Measurements from ENCODE around the gene TMC2. TPM values are rescaled to one million over a fixed set of nuclear protein-coding genes. Genes with fewer than 3 reads are reported as not detected.
A peak's percentile ranks its signal among the peaks of the same experiment; 100 is the strongest.

The TMC2 gene
- total RNA-seq, 1 donor, result not detected

- no peak for TF ChIP-seq CTCF (IDR thresholded peaks at IDR 0.05; ENCODE audit: insufficient read depth, low read length)
- DNase-seq (ENCODE audit: low read depth), result no peak
- no peak overlapping the region for H3K4me3 ChIP-seq (ENCODE audit: low read depth, low read length)
Measured at GRCh38 chr20:2657674-2658073, 121.3 kb downstream of the TMC2 start.

GRCh38 chr20:2658414-2659354 is 122.3 kb downstream of the TMC2 start:
- no peak for DNase-seq (ENCODE audit: low read depth)
- no peak overlapping the region for H3K4me3 ChIP-seq (ENCODE audit: low read depth, low read length)
- no peak for TF ChIP-seq CTCF (IDR thresholded peaks at IDR 0.05; ENCODE audit: insufficient read depth, low read length)

GRCh38 chr20:2659547-2659946 is 123.2 kb downstream of the TMC2 start:
- no peak overlapping the region for H3K4me3 ChIP-seq (ENCODE audit: low read depth, low read length)
- TF ChIP-seq CTCF (IDR thresholded peaks at IDR 0.05; ENCODE audit: insufficient read depth, low read length), result no peak
- no peak for DNase-seq (ENCODE audit: low read depth)

- H3K4me3 ChIP-seq (ENCODE audit: low read depth, low read length), result peak overlapping the region; percentile 100
- no peak for TF ChIP-seq CTCF (IDR thresholded peaks at IDR 0.05; ENCODE audit: insufficient read depth, low read length)
- no peak for DNase-seq (ENCODE audit: low read depth)
Measured at GRCh38 chr20:2663364-2663886, 127.1 kb downstream of the TMC2 start.

GRCh38 chr20:2663887-2664719 is 127.7 kb downstream of the TMC2 start, which contains the start of gene IDH3B:
Gene IDH3B (minus strand): TSS chr20:2664216. CDS start chr20:2664188, 28 bp downstream.
- H3K4me3 ChIP-seq (ENCODE audit: low read depth, low read length), result peak within 1 kb of the TSS; percentile 100
- DNase-seq (ENCODE audit: low read depth), result peak; percentile 93
- TF ChIP-seq CTCF (IDR thresholded peaks at IDR 0.05; ENCODE audit: insufficient read depth, low read length), result no peak

GRCh38 chr20:2671977-2672376 is 135.6 kb downstream of the TMC2 start:
- TF ChIP-seq CTCF (IDR thresholded peaks at IDR 0.05; ENCODE audit: insufficient read depth, low read length), result peak; percentile 12
- no peak overlapping the region for H3K4me3 ChIP-seq (ENCODE audit: low read depth, low read length)
- DNase-seq (ENCODE audit: low read depth), result no peak

Measured in fibroblast of the aortic adventitia (primary cell).